Keratinocyte (primary cell): Measurements from ENCODE around the gene ZNG1C.
"Not testable (repeated sequence)": the region's sequence is repeated elsewhere in the genome, so short reads cannot be mapped to it uniquely, and the experiment has no call there.

ENCODE experiments used
- CTCF ChIP-seq, 3 experiments: IDR thresholded peaks in 1 of 3; conservative IDR thresholded peaks in 1 of 3; optimal IDR thresholded peaks in 1 of 3; 2 replicates in 2 of 3; 3 replicates in 1 of 3; pipeline versions ENCODE3 to v1.5.1; 2011; ENCODE audit warnings: low read length in 3 of 3, mild to moderate bottlenecking in 3 of 3, moderate library complexity in 2 of 3, control low read depth in 1 of 3, inconsistent platforms in 1 of 3; ENCODE audit not compliant: insufficient read depth in 2 of 3; ENCODE audit errors: extremely low read depth in 1 of 3
- EZH2 ChIP-seq: IDR thresholded peaks from one replicate; pipeline ENCODE4 v1.6.1; 2012; ENCODE audit warnings: inconsistent platforms, mild to moderate bottlenecking, low read length, moderate library complexity

- TF ChIP-seq CTCF (optimal IDR thresholded peaks at IDR 0.05 in 1 of 3, IDR thresholded peaks at IDR 0.05 in 1 of 3, conservative IDR thresholded peaks at IDR 0.05 in 1 of 3; ENCODE audit: extremely low read depth in 1 of 3, insufficient read depth in 2 of 3, low read length in 3 of 3); EZH2: not testable (repeated sequence)
Measured at GRCh38 chr9:68241683-68242082, at the start of gene ZNG1C.
